ENCODE measurements around the gene NRIP3.

Gene NRIP3

GRCh38 chr11:9037046-9037780 lies 33.4 kb upstream of the NRIP3 start:
- ChIA-PET CTCF (interaction anchor here (0.6 kb wide), 1 partner anchor 14 kb away, joined by 3 read pairs; no protein-coding TSS in a partner anchor), POLR2A (interaction anchor here (0.8 kb wide), 1 partner anchor 14 kb away, joined by 3 read pairs; no protein-coding TSS in a partner anchor)
- no peak for DNase-seq (ENCODE audit: extremely low spot score)
- TF ChIP-seq ZNF384 (IDR thresholded peaks at IDR 0.05) (no peak), SUZ12 (IDR thresholded peaks at IDR 0.05) (no peak), SP1 (IDR thresholded peaks at IDR 0.05) (no peak), ELF4 (IDR thresholded peaks at IDR 0.05) (no peak), PKNOX1 (IDR thresholded peaks at IDR 0.05) (no peak), FOXM1 (IDR thresholded peaks at IDR 0.05; ENCODE audit: borderline replicate concordance) (no peak), TARDBP (IDR thresholded peaks at IDR 0.05) (no peak), FOXA1 (IDR thresholded peaks at IDR 0.05) (no peak), LEF1 (IDR thresholded peaks at IDR 0.05; ENCODE audit: borderline replicate concordance) (no peak), CTBP1 (IDR thresholded peaks at IDR 0.05; ENCODE audit: borderline replicate concordance) (no peak), ARNT (IDR thresholded peaks at IDR 0.05) (no peak), FOXK2 (IDR thresholded peaks at IDR 0.05) (no peak), HDGF (IDR thresholded peaks at IDR 0.05; ENCODE audit: borderline replicate concordance) (no peak), L3MBTL2 (conservative IDR thresholded peaks at IDR 0.05) (no peak), BHLHE40 (IDR thresholded peaks at IDR 0.05; ENCODE audit: borderline replicate concordance) (no peak), NFRKB (IDR thresholded peaks at IDR 0.05) (no peak)

GRCh38 chr11:9030601-9031000 lies 26.8 kb upstream of the NRIP3 start:
- no peak for TF ChIP-seq LEF1 (IDR thresholded peaks at IDR 0.05; ENCODE audit: borderline replicate concordance)
- no peak for TF ChIP-seq FOXK2 (IDR thresholded peaks at IDR 0.05)
- TF ChIP-seq FOXM1 (IDR thresholded peaks at IDR 0.05; ENCODE audit: borderline replicate concordance) = no peak
- TF ChIP-seq TARDBP (IDR thresholded peaks at IDR 0.05) = no peak
- TF ChIP-seq FOXA1 (IDR thresholded peaks at IDR 0.05) = no peak
- TF ChIP-seq L3MBTL2 (conservative IDR thresholded peaks at IDR 0.05) = no peak
- no peak for TF ChIP-seq ELF4 (IDR thresholded peaks at IDR 0.05)
- no peak for TF ChIP-seq PKNOX1 (IDR thresholded peaks at IDR 0.05)
- no peak for TF ChIP-seq NFRKB (IDR thresholded peaks at IDR 0.05)
- no peak for TF ChIP-seq SP1 (IDR thresholded peaks at IDR 0.05)
- no peak for TF ChIP-seq HDGF (IDR thresholded peaks at IDR 0.05; ENCODE audit: borderline replicate concordance)
- TF ChIP-seq SUZ12 (IDR thresholded peaks at IDR 0.05) = no peak
- TF ChIP-seq BHLHE40 (IDR thresholded peaks at IDR 0.05; ENCODE audit: borderline replicate concordance) = no peak
- no peak for TF ChIP-seq CTBP1 (IDR thresholded peaks at IDR 0.05; ENCODE audit: borderline replicate concordance)
- no peak for TF ChIP-seq ZNF384 (IDR thresholded peaks at IDR 0.05)
- ChIA-PET CTCF (no interaction called here), POLR2A (no interaction called here)
- DNase-seq (ENCODE audit: extremely low spot score) = no peak

GRCh38 chr11:9029422-9029821 lies 25.6 kb upstream of the NRIP3 start:
- ChIA-PET POLR2A (no interaction called here), CTCF (interaction anchor here (2.2 kb wide), 1 partner anchor 14 kb away, joined by 11 read pairs; no protein-coding TSS in a partner anchor)
- TF ChIP-seq ELF4 (IDR thresholded peaks at IDR 0.05) = no peak
- no peak for TF ChIP-seq FOXK2 (IDR thresholded peaks at IDR 0.05)
- TF ChIP-seq FOXA1 (IDR thresholded peaks at IDR 0.05) = no peak
- no peak for DNase-seq (ENCODE audit: extremely low spot score)

- ChIA-PET POLR2A (interaction anchor here (0.7 kb wide), 1 partner anchor 64 kb away, joined by 3 read pairs; no protein-coding TSS in a partner anchor), CTCF (interaction anchor here (2.2 kb wide), 1 partner anchor 13 kb away, joined by 11 read pairs; no protein-coding TSS in a partner anchor)
These were observed 24.8 kb upstream of the NRIP3 start for GRCh38 chr11:9028581-9028980.

GRCh38 chr11:9025101-9025850 lies 21.5 kb upstream of the NRIP3 start:
- no peak for TF ChIP-seq TARDBP (IDR thresholded peaks at IDR 0.05)
- TF ChIP-seq PKNOX1 (IDR thresholded peaks at IDR 0.05) = no peak
- no peak for TF ChIP-seq HDGF (IDR thresholded peaks at IDR 0.05; ENCODE audit: borderline replicate concordance)
- TF ChIP-seq ZNF384 (IDR thresholded peaks at IDR 0.05) = no peak
- no peak for TF ChIP-seq NFRKB (IDR thresholded peaks at IDR 0.05)
- no peak for TF ChIP-seq CTBP1 (IDR thresholded peaks at IDR 0.05; ENCODE audit: borderline replicate concordance)
- no peak for TF ChIP-seq FOXM1 (IDR thresholded peaks at IDR 0.05; ENCODE audit: borderline replicate concordance)
- TF ChIP-seq ARNT (IDR thresholded peaks at IDR 0.05) = no peak
- TF ChIP-seq LEF1 (IDR thresholded peaks at IDR 0.05; ENCODE audit: borderline replicate concordance) = no peak
- no peak for TF ChIP-seq FOXA1 (IDR thresholded peaks at IDR 0.05)
- no peak for TF ChIP-seq ELF4 (IDR thresholded peaks at IDR 0.05)
- no peak for TF ChIP-seq SP1 (IDR thresholded peaks at IDR 0.05)
- no peak for TF ChIP-seq SUZ12 (IDR thresholded peaks at IDR 0.05)
- no peak for TF ChIP-seq BHLHE40 (IDR thresholded peaks at IDR 0.05; ENCODE audit: borderline replicate concordance)
- POLR2A ChIA-PET = no interaction called here
- CTCF ChIA-PET = interaction anchor here (0.7 to 1.0 kb wide), 2 partner anchors 8 to 46 kb away, joined by 3 read pairs; no protein-coding TSS in a partner anchor
- no peak for DNase-seq (ENCODE audit: extremely low spot score)

More at GRCh38 chr11:9028581-9028980, 24.8 kb upstream of the NRIP3 start:
- TF ChIP-seq LEF1 (IDR thresholded peaks at IDR 0.05; ENCODE audit: borderline replicate concordance) (no peak), SUZ12 (IDR thresholded peaks at IDR 0.05) (no peak), PKNOX1 (IDR thresholded peaks at IDR 0.05) (no peak), ZNF384 (IDR thresholded peaks at IDR 0.05) (no peak), BHLHE40 (IDR thresholded peaks at IDR 0.05; ENCODE audit: borderline replicate concordance) (no peak), FOXK2 (IDR thresholded peaks at IDR 0.05) (no peak), NFRKB (IDR thresholded peaks at IDR 0.05) (no peak), CTBP1 (IDR thresholded peaks at IDR 0.05; ENCODE audit: borderline replicate concordance) (no peak), FOXM1 (IDR thresholded peaks at IDR 0.05; ENCODE audit: borderline replicate concordance) (no peak), TARDBP (IDR thresholded peaks at IDR 0.05) (no peak), ELF4 (IDR thresholded peaks at IDR 0.05) (no peak)
- DNase-seq (ENCODE audit: extremely low spot score) = no peak

Data from HEK293T (cell line).